ENCODE measurements around the gene BATF. TPM values are rescaled to one million over a fixed set of nuclear protein-coding genes. Genes with fewer than 3 reads are reported as not detected.
A peak's percentile ranks its signal among the peaks of the same experiment; 100 is the strongest.

Gene BATF
- total RNA-seq, 2 experiments from 2014 or later = 0.98 to 1.5 TPM

DNA sequence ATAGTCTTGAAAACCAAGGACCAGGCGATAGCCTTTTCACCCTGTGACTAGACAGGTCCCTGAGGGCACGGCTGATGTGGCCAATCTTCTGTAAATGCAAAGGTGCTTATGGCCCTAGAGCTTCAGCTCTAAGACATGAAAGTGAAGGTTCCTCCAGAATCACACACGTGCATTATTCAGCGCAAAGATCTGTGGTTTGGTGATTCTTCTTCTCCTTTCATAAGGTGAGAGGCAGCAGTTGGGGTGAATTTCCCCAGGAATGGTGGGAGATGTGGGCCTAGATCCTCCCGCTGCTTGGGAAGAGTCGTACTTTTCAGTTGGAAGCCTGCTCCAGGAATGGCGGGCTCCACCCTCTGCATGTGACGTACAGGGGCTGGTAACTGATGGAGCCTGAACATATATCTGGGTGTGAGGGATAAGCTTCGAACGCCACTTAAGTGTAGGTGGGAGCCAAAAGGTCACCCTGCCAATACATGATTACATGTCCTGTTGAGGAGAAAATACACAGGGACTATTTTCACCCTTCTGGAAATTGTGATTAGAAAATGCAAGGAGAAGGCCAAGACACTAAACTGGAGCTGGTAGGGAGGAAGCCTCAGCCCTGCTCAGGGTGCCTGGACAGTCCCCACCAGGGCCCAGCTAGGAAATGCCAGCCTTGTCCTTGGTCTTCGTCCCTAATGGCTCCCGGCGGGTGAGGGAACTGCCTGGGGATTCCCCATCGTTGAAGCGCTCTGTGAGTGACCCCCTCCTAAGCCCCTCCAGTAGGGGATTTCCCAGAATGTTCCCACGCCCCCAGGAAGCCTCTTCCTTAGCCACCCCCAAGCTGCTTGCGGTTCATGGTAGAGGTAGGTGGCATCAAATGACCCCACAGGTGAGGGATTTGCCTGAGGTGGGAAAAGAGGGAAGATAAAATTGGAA is 17.6 kb downstream of the BATF start:
- DNase-seq (ENCODE audit: low spot score) = no peak
- no peak overlapping the region for H3K27ac ChIP-seq (ENCODE audit: low read depth, low read length, poor library complexity, severe bottlenecking)
- H3K9me2 ChIP-seq (ENCODE audit: insufficient read depth, low read length) = no peaks in the 10 kb centered on the region
- intact Hi-C loops (cut with micrococcal nuclease; ENCODE audit: unreplicated experiment) = no loop called here
- H3K79me2 ChIP-seq (ENCODE audit: insufficient read depth, low read depth, low read length) = no peaks in the 10 kb centered on the region
- POLR2A ChIA-PET = interaction anchor here (0.7 kb wide), 1 partner anchor 970 kb away, joined by 3 read pairs; no protein-coding TSS in a partner anchor
- no TSS peak for BruUV-seq (replicated peaks)
- H3K4me3 ChIP-seq (ENCODE audit: low read depth, low read length, poor library complexity, severe bottlenecking) = no peak overlapping the region
- H3K9me3 ChIP-seq (ENCODE audit: low read length) = no peaks in the 10 kb centered on the region
- H4K20me1 ChIP-seq (ENCODE audit: insufficient read depth, low read length) = no peaks in the 10 kb centered on the region
- CTCF ChIA-PET (ENCODE audit: unreplicated experiment) = no interaction called here
- H3K4me1 ChIP-seq (ENCODE audit: insufficient read depth, low read length, poor library complexity, severe bottlenecking) = peaks cover 11% of the 10 kb centered on the region
- no peak overlapping the region for H3K4me2 ChIP-seq (ENCODE audit: low read length)
- H2AFZ ChIP-seq (ENCODE audit: low read length) = no peak overlapping the region
- no peaks in the 10 kb centered on the region for H3K36me3 ChIP-seq (ENCODE audit: insufficient read depth, low read length)
- TF ChIP-seq EZH2phosphoT487 (IDR thresholded peaks at IDR 0.05; ENCODE audit: borderline replicate concordance, low read depth, low read length) = no peak
- TF ChIP-seq, protein P1, sequence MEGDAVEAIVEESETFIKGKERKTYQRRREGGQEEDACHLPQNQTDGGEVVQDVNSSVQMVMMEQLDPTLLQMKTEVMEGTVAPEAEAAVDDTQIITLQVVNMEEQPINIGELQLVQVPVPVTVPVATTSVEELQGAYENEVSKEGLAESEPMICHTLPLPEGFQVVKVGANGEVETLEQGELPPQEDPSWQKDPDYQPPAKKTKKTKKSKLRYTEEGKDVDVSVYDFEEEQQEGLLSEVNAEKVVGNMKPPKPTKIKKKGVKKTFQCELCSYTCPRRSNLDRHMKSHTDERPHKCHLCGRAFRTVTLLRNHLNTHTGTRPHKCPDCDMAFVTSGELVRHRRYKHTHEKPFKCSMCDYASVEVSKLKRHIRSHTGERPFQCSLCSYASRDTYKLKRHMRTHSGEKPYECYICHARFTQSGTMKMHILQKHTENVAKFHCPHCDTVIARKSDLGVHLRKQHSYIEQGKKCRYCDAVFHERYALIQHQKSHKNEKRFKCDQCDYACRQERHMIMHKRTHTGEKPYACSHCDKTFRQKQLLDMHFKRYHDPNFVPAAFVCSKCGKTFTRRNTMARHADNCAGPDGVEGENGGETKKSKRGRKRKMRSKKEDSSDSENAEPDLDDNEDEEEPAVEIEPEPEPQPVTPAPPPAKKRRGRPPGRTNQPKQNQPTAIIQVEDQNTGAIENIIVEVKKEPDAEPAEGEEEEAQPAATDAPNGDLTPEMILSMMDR (conservative IDR thresholded peaks at IDR 0.05; ENCODE audit: low read length) = no peak

DNA sequence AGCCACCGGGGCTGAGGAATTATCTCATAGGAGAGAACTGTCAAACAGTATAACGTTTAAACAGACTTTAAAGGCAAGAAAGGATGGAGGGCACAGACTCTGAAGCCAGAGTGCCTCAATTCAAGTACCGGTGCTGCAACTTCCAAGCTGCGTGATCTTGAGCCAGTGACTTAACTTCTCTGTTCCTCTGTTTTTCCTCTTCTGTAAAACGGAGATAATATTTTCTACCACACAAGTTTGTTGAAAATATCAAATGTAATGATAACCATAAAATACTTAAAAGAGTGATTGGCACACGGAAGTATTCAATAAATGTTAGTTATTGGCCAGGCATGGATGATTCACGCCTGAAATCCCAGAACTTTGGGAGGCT is 18.2 kb downstream of the BATF start:
- Histone ChIP-seq H3K9me2 (ENCODE audit: insufficient read depth, low read length) (no peaks in the 10 kb centered on the region), H3K4me3 (ENCODE audit: low read depth, low read length, poor library complexity, severe bottlenecking) (no peak overlapping the region), H3K9me3 (ENCODE audit: low read length) (no peaks in the 10 kb centered on the region), H3K79me2 (ENCODE audit: insufficient read depth, low read depth, low read length) (no peaks in the 10 kb centered on the region), H2AFZ (ENCODE audit: low read length) (no peak overlapping the region), H4K20me1 (ENCODE audit: insufficient read depth, low read length) (no peaks in the 10 kb centered on the region), H3K4me1 (ENCODE audit: insufficient read depth, low read length, poor library complexity, severe bottlenecking) (peaks cover 11% of the 10 kb centered on the region), H3K27ac (ENCODE audit: low read depth, low read length, poor library complexity, severe bottlenecking) (no peak overlapping the region), H3K4me2 (ENCODE audit: low read length) (no peak overlapping the region), H3K36me3 (ENCODE audit: insufficient read depth, low read length) (no peaks in the 10 kb centered on the region)
- ChIA-PET CTCF (ENCODE audit: unreplicated experiment) (interaction anchor here (0.6 kb wide), 1 partner anchor 895 kb away, joined by 3 read pairs; no protein-coding TSS in a partner anchor), POLR2A (no interaction called here)
- no TSS peak for BruUV-seq (replicated peaks)
- intact Hi-C loops (cut with micrococcal nuclease; ENCODE audit: unreplicated experiment) = no loop called here
- no peak for DNase-seq (ENCODE audit: low spot score)
- TF ChIP-seq EZH2phosphoT487 (IDR thresholded peaks at IDR 0.05; ENCODE audit: borderline replicate concordance, low read depth, low read length) = no peak
- TF ChIP-seq, protein P1 (conservative IDR thresholded peaks at IDR 0.05; ENCODE audit: low read length) = no peak

DNA sequence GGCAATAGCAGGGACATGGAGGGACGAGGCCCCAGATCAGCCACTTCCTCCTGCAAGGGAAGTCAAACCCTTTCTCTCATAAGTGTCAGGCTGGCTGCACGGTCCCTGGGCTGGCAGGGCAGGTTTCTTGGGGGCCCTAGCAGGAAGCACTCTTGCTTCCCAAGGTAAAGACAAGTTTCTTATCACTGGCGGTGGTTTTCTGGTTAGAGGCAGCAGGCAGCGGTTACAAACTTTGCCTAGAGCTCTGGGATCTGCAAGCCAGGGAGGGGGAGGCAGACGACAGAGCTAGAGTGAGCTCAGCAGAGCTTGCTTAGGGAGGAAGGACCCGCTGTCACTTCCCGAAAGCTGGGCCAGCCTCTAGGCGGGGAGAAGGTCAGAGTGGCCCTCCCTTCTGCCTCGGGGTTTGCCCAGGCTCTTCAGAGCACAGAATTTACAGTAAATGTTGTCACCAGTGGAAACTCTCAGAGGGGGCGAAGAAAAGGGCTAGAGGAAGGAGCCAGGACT is 20.4 kb downstream of the BATF start:
- peak overlapping the region; percentile 52 for H2AFZ ChIP-seq (ENCODE audit: low read length)
- no peak overlapping the region for H3K27ac ChIP-seq (ENCODE audit: low read depth, low read length, poor library complexity, severe bottlenecking)
- peak; percentile 22 for DNase-seq (ENCODE audit: low spot score)

More for the DNA sequence above, 20.4 kb downstream of the BATF start:
- no peaks in the 10 kb centered on the region for H3K9me3 ChIP-seq (ENCODE audit: low read length)
- TF ChIP-seq, protein P1 (conservative IDR thresholded peaks at IDR 0.05; ENCODE audit: low read length) = no peak
- no peak for TF ChIP-seq EZH2phosphoT487 (IDR thresholded peaks at IDR 0.05; ENCODE audit: borderline replicate concordance, low read depth, low read length)
- CTCF ChIA-PET (ENCODE audit: unreplicated experiment) = no interaction called here
- no peak overlapping the region for H3K4me3 ChIP-seq (ENCODE audit: low read depth, low read length, poor library complexity, severe bottlenecking)
- no peaks in the 10 kb centered on the region for H3K79me2 ChIP-seq (ENCODE audit: insufficient read depth, low read depth, low read length)
- no TSS peak for BruUV-seq (replicated peaks)
- no peaks in the 10 kb centered on the region for H3K36me3 ChIP-seq (ENCODE audit: insufficient read depth, low read length)
- peak overlapping the region; percentile 36; the same call in 1 of the 2 replicates for H3K4me2 ChIP-seq (ENCODE audit: low read length)
- intact Hi-C loops (cut with micrococcal nuclease; ENCODE audit: unreplicated experiment) = no loop called here
- no peaks in the 10 kb centered on the region for H3K9me2 ChIP-seq (ENCODE audit: insufficient read depth, low read length)
- no peaks in the 10 kb centered on the region for H4K20me1 ChIP-seq (ENCODE audit: insufficient read depth, low read length)
- peaks cover 11% of the 10 kb centered on the region for H3K4me1 ChIP-seq (ENCODE audit: insufficient read depth, low read length, poor library complexity, severe bottlenecking)
- POLR2A ChIA-PET = interaction anchor here (0.5 kb wide), 1 partner anchor 8 kb away, joined by 3 read pairs; no protein-coding TSS in a partner anchor
